ENCODE data around the gene KLLN. TPM values are rescaled to one million over a fixed set of nuclear protein-coding genes. Genes with fewer than 3 reads are reported as not detected.

The KLLN gene
- total RNA-seq, 1 experiment from 2014 or later: 0.15 TPM

DNA sequence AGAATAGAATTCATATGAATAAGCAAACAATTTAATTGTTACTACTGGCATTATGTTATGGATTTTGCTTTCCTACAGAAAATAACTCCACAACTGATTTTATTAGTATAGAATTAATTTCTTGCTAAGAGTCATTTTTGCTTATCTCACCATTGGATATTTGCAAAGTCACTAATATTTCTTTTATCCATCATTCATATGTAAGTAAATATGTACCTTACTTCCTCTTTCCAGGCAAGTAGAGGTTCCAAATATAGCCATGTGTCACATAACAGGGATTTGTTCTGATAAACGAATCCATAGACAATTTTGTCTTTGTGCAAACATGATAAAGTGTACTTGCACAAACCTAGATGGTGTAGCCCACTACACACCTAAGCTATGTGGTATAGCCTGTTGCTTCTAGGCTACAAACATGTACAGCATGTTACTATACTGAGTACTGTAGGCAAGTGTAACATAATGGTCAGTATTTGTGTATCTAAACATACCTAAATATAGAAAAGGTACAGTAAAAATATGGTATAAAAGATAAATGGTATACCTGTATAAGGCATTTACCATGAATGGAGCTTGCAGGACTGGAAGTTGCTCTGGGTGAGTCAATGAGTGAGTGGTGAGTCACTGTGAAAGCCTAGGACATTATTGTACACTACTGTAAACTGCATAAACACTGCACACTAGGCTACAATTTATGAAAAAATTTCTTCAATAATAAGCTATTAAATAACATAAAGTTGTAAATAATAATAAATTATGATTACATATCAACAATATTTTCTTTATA lies 18.3 kb downstream of the KLLN start:
- H3K9me2 ChIP-seq (replicated peaks; ENCODE audit: low read length): no peaks in the 10 kb centered on the region
- intact Hi-C loops (cut with micrococcal nuclease): no loop called here
- no peak for TF ChIP-seq EZH2phosphoT487 (IDR thresholded peaks at IDR 0.05; ENCODE audit: borderline replicate concordance, low read length)
- TF ChIP-seq EZH2 (IDR thresholded peaks at IDR 0.05; ENCODE audit: low read length, unreplicated experiment): no peak
- TF ChIP-seq, protein P1, sequence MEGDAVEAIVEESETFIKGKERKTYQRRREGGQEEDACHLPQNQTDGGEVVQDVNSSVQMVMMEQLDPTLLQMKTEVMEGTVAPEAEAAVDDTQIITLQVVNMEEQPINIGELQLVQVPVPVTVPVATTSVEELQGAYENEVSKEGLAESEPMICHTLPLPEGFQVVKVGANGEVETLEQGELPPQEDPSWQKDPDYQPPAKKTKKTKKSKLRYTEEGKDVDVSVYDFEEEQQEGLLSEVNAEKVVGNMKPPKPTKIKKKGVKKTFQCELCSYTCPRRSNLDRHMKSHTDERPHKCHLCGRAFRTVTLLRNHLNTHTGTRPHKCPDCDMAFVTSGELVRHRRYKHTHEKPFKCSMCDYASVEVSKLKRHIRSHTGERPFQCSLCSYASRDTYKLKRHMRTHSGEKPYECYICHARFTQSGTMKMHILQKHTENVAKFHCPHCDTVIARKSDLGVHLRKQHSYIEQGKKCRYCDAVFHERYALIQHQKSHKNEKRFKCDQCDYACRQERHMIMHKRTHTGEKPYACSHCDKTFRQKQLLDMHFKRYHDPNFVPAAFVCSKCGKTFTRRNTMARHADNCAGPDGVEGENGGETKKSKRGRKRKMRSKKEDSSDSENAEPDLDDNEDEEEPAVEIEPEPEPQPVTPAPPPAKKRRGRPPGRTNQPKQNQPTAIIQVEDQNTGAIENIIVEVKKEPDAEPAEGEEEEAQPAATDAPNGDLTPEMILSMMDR (conservative IDR thresholded peaks at IDR 0.05; ENCODE audit: low read depth, low read length): no peak
- peaks cover 64% of the 10 kb centered on the region for H3K4me1 ChIP-seq (ENCODE audit: insufficient read depth, low read length)
- H3K4me3 ChIP-seq (ENCODE audit: low read length): peak overlapping the region; percentile 25; the same call in 1 of the 2 replicates
- H3K36me3 ChIP-seq (ENCODE audit: low read depth, low read length): no peaks in the 10 kb centered on the region
- ChIA-PET POLR2A (ENCODE audit: unreplicated experiment) (interaction anchor here (0.9 to 1.1 kb wide), 2 partner anchors 17 to 27 kb away, joined by 3 to 4 read pairs; partner anchors contain the start of gene ATAD1), CTCF (no interaction called here)
- H2AFZ ChIP-seq (ENCODE audit: low read length): no peak overlapping the region
- H4K20me1 ChIP-seq (ENCODE audit: low read length): no peaks in the 10 kb centered on the region
- peak overlapping the region; percentile 98 for H3K27ac ChIP-seq (ENCODE audit: low read length)
- H3F3A ChIP-seq (ENCODE audit: low read length, unreplicated experiment): peaks cover 14% of the 10 kb centered on the region
- ATAC-seq: peak; percentile 66
- BruUV-seq (replicated peaks): no TSS peak
- H3K79me2 ChIP-seq (ENCODE audit: low read length): no peaks in the 10 kb centered on the region
- DNase-seq: peak; percentile 75
- H3K4me2 ChIP-seq (ENCODE audit: low read length): peak overlapping the region; percentile 54
- H3K9ac ChIP-seq (ENCODE audit: low read length): peak overlapping the region; percentile 80
- no peaks in the 10 kb centered on the region for H3K27me3 ChIP-seq (ENCODE audit: low read length)
- H3K9me3 ChIP-seq (ENCODE audit: low read length): no peaks in the 10 kb centered on the region

DNA sequence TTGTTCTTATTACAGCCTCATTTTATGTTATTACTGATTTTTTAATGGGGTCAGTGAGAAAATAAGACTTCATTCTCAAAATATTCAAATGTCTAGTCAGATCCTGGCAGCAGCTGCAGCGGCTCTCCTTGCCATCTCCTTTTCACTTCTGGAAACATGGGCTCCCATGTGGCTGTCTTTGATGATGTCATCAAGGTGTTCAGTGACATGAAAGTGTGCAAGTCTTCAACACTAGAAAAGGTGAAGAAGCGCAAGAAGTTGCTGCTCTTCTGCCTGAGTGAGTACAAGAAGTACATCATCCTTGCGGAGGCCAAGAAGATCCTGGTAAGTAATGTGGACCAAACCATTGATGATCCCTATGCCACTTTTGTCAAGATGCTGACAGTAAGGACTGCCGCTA lies 19.6 kb downstream of the KLLN start:
- Histone ChIP-seq H3F3A (ENCODE audit: low read length, unreplicated experiment) (peaks cover 14% of the 10 kb centered on the region), H3K27me3 (ENCODE audit: low read length) (no peaks in the 10 kb centered on the region), H4K20me1 (ENCODE audit: low read length) (no peaks in the 10 kb centered on the region), H3K4me2 (ENCODE audit: low read length) (0 out of 2 replicates have a peak overlapping the region, but pooled peaks have one; percentile 54), H3K9ac (ENCODE audit: low read length) (no peak overlapping the region), H3K9me2 (replicated peaks; ENCODE audit: low read length) (no peaks in the 10 kb centered on the region), H3K4me1 (ENCODE audit: insufficient read depth, low read length) (peaks cover 59% of the 10 kb centered on the region), H3K4me3 (ENCODE audit: low read length) (no peak overlapping the region), H3K9me3 (ENCODE audit: low read length) (no peaks in the 10 kb centered on the region), H2AFZ (ENCODE audit: low read length) (no peak overlapping the region), H3K79me2 (ENCODE audit: low read length) (no peaks in the 10 kb centered on the region), H3K36me3 (ENCODE audit: low read depth, low read length) (no peaks in the 10 kb centered on the region), H3K27ac (ENCODE audit: low read length) (peak overlapping the region; percentile 98)
- POLR2A ChIA-PET (ENCODE audit: unreplicated experiment): no interaction called here
- CTCF ChIA-PET: no interaction called here
- TF ChIP-seq EZH2phosphoT487 (IDR thresholded peaks at IDR 0.05; ENCODE audit: borderline replicate concordance, low read length) (no peak), EZH2 (IDR thresholded peaks at IDR 0.05; ENCODE audit: low read length, unreplicated experiment) (no peak)
- TF ChIP-seq, protein P1 (conservative IDR thresholded peaks at IDR 0.05; ENCODE audit: low read depth, low read length): no peak
- intact Hi-C loops (cut with micrococcal nuclease): loop anchor here (2.0 kb wide), 1 partner anchor 25 kb away; the partner anchor contains the start of gene ATAD1
- ATAC-seq (no peak), DNase-seq (no peak)
- no TSS peak for BruUV-seq (replicated peaks)

All from PC-3 (cell line).